Small intestine (tissue), 7 donors: Measurements from ENCODE around the gene EME1. TPM values are rescaled to one million over a fixed set of nuclear protein-coding genes. Genes with fewer than 3 reads are reported as not detected.
"Not testable (repeated sequence)": the region's sequence is repeated elsewhere in the genome, so short reads cannot be mapped to it uniquely, and the experiment has no call there.

Experiments used
- DNase-seq, 2 donors: peaks; one replicate each; pipeline versions ENCODE4 v3.0.0 to v3.0.0-alpha.2; 2013
- FAIRE-seq: peaks from 2 replicates; lab custom pipeline; 2012; peaks lifted over from hg19 to GRCh38; lab: Jason Lieb, UNC
- H3K27ac ChIP-seq, 3 donors: one replicate each; pipeline ENCODE4 v1.5.1; 2013; ENCODE audit warnings: low read length in 2 of 3, mild to moderate bottlenecking in 2 of 3, control low read depth in 1 of 3, inconsistent platforms in 1 of 3, low read depth in 1 of 3, moderate library complexity in 1 of 3
- H3K27me3 ChIP-seq, 3 donors: one replicate each; pipeline ENCODE4 v1.6.1; 2013; ENCODE audit warnings: low read length in 3 of 3, inconsistent platforms in 1 of 3; ENCODE audit not compliant: control insufficient read depth in 3 of 3, insufficient read depth in 3 of 3
- H3K36me3 ChIP-seq, 3 donors: one replicate each; pipeline ENCODE4 v1.6.1; 2013; ENCODE audit warnings: low read length in 3 of 3, inconsistent platforms in 1 of 3, low read depth in 1 of 3, mild to moderate bottlenecking in 1 of 3, moderate library complexity in 1 of 3; ENCODE audit not compliant: control insufficient read depth in 3 of 3, insufficient read depth in 2 of 3
- H3K4me1 ChIP-seq, 3 donors: one replicate each; pipeline ENCODE4 v1.6.1; 2013; ENCODE audit warnings: low read length in 2 of 3, inconsistent platforms in 1 of 3, low read depth in 1 of 3, mild to moderate bottlenecking in 1 of 3, moderate library complexity in 1 of 3; ENCODE audit not compliant: control insufficient read depth in 3 of 3, insufficient read depth in 2 of 3
- H3K4me3 ChIP-seq, 3 donors: one replicate each; pipeline ENCODE4 v1.5.1; 2013; ENCODE audit warnings: low read length in 3 of 3, control low read depth in 1 of 3, inconsistent platforms in 1 of 3, low read depth in 1 of 3, mild to moderate bottlenecking in 1 of 3, moderate library complexity in 1 of 3
- H3K9me3 ChIP-seq, 2 donors: one replicate each; pipeline ENCODE4 v1.6.1; 2013; ENCODE audit warnings: low read depth in 1 of 2, low read length in 1 of 2; ENCODE audit not compliant: control insufficient read depth in 2 of 2, insufficient read depth in 1 of 2
- WGBS, 3 donors: extraction: QIAGEN DNeasy Blood & Tissue Kit; methylation state at CpG; one replicate each; pipeline ENCODE4 v1.1.7; 2013; 5-methylcytosine and 5-hydroxymethylcytosine counted together
- polyA plus RNA-seq, 4 donors: library from polyadenylated mRNA; stranded (reverse) in 3 of 4; unstranded in 1 of 4; fragments of 200-250 nt in 3 of 4; fragments of 120-200 nt in 1 of 4; gene quantifications; one replicate each; pipeline versions ENCODE4 v1.2.1 to v1.2.3, GENCODE V29; 2013
- donor health status: healthy with polysubstance abuse.
- donor health status: control.
- donor health status: control.
- donor health status: Bipolar disorder and iron deficiency.
- donor health status: healthy.

Gene EME1
- polyA plus RNA-seq, 4 donors = 2.5 to 4.3 TPM; not detected in 2

DNA sequence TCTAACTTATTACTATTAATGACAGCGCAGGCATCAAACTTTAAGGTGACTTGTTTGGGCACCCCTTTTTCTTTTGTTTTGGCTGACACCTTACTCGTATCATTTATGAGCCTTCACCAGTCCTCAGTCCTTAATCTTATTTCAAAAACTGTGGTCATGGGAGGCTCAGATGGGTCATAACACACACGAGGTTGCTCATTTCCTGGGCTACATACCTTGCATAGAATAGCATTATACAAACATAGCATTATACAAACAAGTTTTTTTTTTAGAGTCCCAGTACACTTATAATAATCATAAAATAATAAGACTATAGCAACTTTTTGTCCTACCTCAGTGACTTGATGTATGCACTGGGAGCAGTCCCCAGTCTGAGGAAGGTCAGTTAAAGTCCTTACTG, 41.8 kb downstream of the EME1 start:
- Histone ChIP-seq H3K27ac (no peak overlapping the region), H3K9me3 (peaks cover 0 to 9% of the 10 kb centered on the region in 2 donors), H3K36me3 (no peaks in the 10 kb centered on the region), H3K4me1 (peaks cover 0 to 10% (median 0%) of the 10 kb centered on the region in 3 donors), H3K4me3 (no peak overlapping the region), H3K27me3 (no peaks in the 10 kb centered on the region)
- no peak for FAIRE-seq
- no peak for DNase-seq
- 75 to 82% (median 75%) methylated on average over 3 of the region's 3 CpGs for WGBS, 3 donors

DNA sequence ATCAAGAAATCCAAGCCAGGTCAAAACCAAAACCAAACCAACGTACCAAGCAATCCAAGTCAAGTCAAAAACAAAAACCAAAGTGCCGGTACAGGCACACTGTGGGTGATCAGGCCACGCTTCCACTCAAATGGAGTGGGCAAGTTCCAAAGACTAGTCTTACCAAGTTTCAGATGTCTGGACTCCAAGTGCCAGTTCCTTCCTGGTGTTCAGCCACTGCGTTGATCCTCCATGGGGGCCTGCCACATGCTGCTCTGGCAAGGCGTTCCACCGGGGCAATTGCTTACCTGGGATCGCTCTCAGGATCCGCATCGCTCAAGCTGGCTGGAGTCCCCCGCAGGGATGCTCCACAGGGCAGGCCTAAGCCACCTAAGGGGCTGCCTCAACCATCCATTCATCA, 46.5 kb downstream of the EME1 start:
- peaks cover 0 to 14% (median under 1%) of the 10 kb centered on the region in 3 donors for H3K4me1 ChIP-seq
- not testable (repeated sequence) for DNase-seq, H3K27me3 ChIP-seq, FAIRE-seq, H3K4me3 ChIP-seq, H3K27ac ChIP-seq, H3K36me3 ChIP-seq, H3K9me3 ChIP-seq
- 97% methylated on average over 10 of the region's 10 CpGs for WGBS, 3 donors

DNA sequence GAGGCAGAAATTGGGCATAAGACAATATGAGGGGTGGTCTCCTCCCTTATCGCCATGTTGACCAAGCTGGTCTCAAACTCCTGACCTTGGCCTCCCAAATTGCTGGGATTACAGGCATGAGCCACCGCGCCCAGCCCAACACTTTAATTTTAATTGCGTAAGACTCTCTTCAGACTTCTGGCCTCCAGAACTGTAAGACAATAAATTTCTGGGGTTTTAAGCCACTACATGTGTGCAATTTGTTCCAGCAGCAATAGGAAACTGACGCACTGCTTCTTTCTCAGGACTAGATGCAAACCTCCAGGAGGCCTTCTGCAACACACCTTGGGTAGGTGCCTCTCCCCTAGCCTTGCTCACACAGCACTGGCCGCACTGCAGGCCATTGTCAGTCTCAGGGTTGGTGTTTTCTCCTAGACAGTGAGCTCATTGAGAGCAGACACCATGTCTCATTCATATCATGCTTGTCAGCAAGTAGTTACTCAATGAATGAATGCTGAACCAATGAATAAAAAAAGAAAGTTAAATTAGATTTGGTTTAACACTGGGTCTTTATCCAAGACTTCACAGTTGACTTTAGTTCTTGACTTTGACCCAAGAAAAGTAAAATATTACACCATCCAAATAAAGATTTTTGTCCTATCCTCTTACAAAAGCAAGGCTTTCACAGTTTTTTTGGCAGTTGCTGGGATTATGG, 47.5 kb downstream of the EME1 start:
- Histone ChIP-seq H3K4me1 (peaks cover 3 to 24% (median 7%) of the 10 kb centered on the region in 3 donors), H3K36me3 (no peaks in the 10 kb centered on the region), H3K27ac (peak overlapping the region in 2 of 3 donors; percentile 9 to 79), H3K9me3 (peaks cover 0 to 4% of the 10 kb centered on the region in 2 donors), H3K4me3 (no peak overlapping the region), H3K27me3 (no peaks in the 10 kb centered on the region)
- WGBS, 3 donors = 88 to 92% (median 90%) methylated on average over 6 of the region's 6 CpGs
- FAIRE-seq (no peak), DNase-seq (no peak)

DNA sequence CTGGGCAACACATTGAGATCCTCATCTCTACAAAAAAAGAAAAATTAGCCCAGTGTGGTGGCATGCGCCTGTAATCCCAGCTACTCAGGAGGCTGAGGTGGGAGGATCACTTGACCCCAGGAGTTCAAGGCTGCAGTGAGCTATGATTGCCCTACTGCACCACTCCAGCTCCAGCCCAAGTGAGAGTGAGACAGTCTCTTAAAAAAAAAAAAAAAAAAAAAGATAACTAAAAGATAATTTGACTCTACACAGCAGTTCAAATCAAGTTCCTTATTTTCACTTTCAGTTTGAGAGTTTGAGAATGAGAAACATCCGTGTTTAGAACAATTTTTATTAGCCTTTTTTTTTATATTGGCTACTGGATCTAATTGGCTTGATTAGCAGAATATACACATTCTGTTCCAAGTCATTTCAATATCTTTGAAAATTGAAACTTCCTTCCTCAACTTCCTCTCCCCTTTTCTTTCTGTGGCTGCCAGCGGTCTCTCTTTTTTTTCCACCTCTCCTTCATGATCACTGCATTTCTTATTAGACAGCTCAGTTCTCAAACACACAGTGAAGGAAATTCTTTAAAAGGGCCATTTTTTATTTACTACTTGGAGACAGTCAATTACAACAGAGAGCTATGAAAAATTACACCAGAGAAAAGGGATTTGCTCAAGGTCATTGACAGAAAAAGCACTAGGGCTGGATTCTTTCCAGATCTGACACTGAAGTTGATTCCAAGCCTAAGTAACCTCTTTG, 48.5 kb downstream of the EME1 start:
- peaks cover 3 to 28% (median 9%) of the 10 kb centered on the region in 3 donors for H3K4me1 ChIP-seq
- DNase-seq (peak; percentile 31 to 66), FAIRE-seq (no peak)
- H3K27me3 ChIP-seq = no peaks in the 10 kb centered on the region
- H3K36me3 ChIP-seq = no peaks in the 10 kb centered on the region
- H3K4me3 ChIP-seq = no peak overlapping the region
- peaks cover 0 to 4% of the 10 kb centered on the region in 2 donors for H3K9me3 ChIP-seq
- WGBS, 3 donors = 14 to 31% (median 17%) methylated on average over 3 of the region's 3 CpGs
- peak overlapping the region; percentile 54 to 82 (median 61) for H3K27ac ChIP-seq

DNA sequence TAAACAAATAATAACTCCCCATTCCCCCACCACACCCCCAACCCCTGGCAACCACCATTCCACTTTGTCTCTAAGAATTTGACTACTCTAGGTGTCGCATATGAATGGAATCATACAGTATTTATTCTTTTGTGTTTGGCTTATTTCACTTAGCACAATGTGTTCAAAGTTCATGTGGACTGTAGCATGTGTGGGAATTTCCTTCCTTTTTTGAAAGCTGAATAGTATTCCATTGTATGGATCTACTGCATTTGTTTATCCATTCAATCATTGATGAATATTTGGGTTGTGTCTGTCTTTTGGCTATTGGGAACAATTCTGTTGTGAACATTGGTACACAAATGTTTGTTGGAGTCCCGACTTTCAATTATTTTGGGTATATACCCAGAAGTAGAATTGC, 49.7 kb downstream of the EME1 start:
- DNase-seq (no peak), FAIRE-seq (no peak)
- Histone ChIP-seq H3K27ac (no peak overlapping the region), H3K9me3 (peaks cover 0 to 4% of the 10 kb centered on the region in 2 donors), H3K4me3 (no peak overlapping the region), H3K4me1 (peaks cover 3 to 39% (median 9%) of the 10 kb centered on the region in 3 donors), H3K27me3 (no peaks in the 10 kb centered on the region), H3K36me3 (no peaks in the 10 kb centered on the region)
- 89 to 90% (median 90%) methylated on average over 2 of the region's 2 CpGs for WGBS, 3 donors

DNA sequence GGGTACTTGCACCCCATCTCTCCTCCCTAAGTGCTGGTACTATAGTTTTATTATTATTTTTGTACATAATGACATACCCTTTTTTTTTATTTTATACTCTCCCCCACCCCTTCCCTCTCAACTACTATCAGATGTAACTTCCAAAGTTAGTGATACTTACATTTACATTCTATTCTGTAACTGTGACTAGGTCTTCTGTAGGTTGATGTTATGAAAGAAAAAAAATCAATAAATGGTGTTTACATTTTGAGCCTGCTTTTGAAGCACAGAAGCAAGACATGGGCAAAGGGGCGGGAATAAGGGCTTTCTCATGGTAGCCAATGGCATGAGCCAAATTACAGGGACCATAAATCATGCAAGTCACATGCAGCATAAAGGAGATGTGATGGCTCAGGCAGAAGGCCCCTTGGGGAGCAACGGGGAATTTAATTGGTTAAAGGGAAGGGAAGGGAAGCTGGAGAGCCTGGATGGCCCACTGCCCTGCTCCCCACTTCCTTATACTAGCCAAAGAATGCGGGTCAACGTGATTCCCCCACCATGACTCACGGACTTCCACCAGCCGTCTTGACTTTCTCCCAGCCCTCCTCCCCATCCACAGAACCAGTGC, 50.6 kb downstream of the EME1 start:
- peak; percentile 53 to 75 for DNase-seq
- FAIRE-seq = no peak
- Histone ChIP-seq H3K36me3 (no peaks in the 10 kb centered on the region), H3K4me3 (no peak overlapping the region), H3K27ac (no peak overlapping the region), H3K4me1 (peaks cover 3 to 48% (median 9%) of the 10 kb centered on the region in 3 donors), H3K9me3 (peaks cover 0 to 4% of the 10 kb centered on the region in 2 donors), H3K27me3 (no peaks in the 10 kb centered on the region)
- 41 to 53% (median 50%) methylated on average over 6 of the region's 6 CpGs for WGBS, 3 donors

DNA sequence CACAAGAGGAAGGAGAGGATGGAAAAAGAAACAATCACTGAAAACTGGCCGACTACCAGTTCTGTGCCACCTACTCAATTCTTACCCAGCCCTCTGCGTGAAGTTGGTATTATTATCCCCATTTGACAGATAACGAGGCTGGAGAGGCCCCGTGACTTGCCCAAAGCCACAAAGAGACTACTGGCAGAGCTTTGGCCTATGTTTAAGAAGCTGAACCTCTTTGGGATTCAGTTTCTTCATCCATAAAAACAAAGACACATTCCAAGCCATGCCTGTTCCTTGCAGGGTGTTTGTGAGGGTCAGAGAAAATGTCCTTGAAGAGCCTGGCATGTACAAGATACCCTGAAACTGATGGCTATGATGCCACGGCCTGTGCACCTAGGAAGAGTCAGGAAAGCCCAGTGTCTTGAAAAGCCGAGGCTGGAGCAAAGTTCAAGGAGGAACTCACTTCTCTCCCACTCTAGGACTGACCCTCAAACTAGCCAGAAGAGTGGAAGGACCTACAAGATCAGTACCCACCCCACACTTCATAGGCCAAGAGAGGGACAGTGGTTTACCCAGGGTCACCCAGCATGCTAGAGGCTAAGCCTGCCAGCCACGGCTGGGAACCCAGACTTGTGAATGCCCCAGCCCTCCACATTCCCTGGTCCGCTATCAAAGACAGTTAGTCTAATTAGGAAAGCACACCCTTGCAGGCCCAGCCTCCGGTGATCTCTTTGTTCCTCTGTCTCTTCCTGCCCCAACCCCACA, 51.4 kb downstream of the EME1 start:
- Histone ChIP-seq H3K36me3 (no peaks in the 10 kb centered on the region), H3K9me3 (no peaks in the 10 kb centered on the region), H3K4me1 (peaks cover 6 to 55% (median 9%) of the 10 kb centered on the region in 3 donors), H3K4me3 (no peak overlapping the region), H3K27me3 (no peaks in the 10 kb centered on the region), H3K27ac (peak overlapping the region; percentile 30 to 83 (median 45))
- DNase-seq (no peak), FAIRE-seq (no peak)
- 61 to 75% (median 68%) methylated on average over 9 of the region's 9 CpGs for WGBS, 3 donors
